WI38 (cell line): ENCODE results near the gene CPT1A.
A peak's percentile ranks its signal among the peaks of the same experiment; 100 is the strongest.

Source experiments
- H3K4me3 ChIP-seq: 2 replicates; pipeline ENCODE4 v1.5.1; 2011; ENCODE audit warnings: low read depth, mild to moderate bottlenecking, control low read depth, low read length
- TF ChIP-seq, protein P1 (sequence below): IDR thresholded peaks from 2 replicates; pipeline ENCODE4 v1.5.1; 2012; ENCODE audit warnings: low read depth, mild to moderate bottlenecking, control low read depth, low read length

Gene CPT1A

GRCh38 chr11:68848429-68848828 is 6.7 kb upstream of the CPT1A start:
- no peak overlapping the region for H3K4me3 ChIP-seq
- TF ChIP-seq, protein P1, sequence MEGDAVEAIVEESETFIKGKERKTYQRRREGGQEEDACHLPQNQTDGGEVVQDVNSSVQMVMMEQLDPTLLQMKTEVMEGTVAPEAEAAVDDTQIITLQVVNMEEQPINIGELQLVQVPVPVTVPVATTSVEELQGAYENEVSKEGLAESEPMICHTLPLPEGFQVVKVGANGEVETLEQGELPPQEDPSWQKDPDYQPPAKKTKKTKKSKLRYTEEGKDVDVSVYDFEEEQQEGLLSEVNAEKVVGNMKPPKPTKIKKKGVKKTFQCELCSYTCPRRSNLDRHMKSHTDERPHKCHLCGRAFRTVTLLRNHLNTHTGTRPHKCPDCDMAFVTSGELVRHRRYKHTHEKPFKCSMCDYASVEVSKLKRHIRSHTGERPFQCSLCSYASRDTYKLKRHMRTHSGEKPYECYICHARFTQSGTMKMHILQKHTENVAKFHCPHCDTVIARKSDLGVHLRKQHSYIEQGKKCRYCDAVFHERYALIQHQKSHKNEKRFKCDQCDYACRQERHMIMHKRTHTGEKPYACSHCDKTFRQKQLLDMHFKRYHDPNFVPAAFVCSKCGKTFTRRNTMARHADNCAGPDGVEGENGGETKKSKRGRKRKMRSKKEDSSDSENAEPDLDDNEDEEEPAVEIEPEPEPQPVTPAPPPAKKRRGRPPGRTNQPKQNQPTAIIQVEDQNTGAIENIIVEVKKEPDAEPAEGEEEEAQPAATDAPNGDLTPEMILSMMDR = no peak

- TF ChIP-seq, protein P1 = no peak
- no peak overlapping the region for H3K4me3 ChIP-seq
These were observed 5.7 kb upstream of the CPT1A start for GRCh38 chr11:68847395-68847794.

DNA sequence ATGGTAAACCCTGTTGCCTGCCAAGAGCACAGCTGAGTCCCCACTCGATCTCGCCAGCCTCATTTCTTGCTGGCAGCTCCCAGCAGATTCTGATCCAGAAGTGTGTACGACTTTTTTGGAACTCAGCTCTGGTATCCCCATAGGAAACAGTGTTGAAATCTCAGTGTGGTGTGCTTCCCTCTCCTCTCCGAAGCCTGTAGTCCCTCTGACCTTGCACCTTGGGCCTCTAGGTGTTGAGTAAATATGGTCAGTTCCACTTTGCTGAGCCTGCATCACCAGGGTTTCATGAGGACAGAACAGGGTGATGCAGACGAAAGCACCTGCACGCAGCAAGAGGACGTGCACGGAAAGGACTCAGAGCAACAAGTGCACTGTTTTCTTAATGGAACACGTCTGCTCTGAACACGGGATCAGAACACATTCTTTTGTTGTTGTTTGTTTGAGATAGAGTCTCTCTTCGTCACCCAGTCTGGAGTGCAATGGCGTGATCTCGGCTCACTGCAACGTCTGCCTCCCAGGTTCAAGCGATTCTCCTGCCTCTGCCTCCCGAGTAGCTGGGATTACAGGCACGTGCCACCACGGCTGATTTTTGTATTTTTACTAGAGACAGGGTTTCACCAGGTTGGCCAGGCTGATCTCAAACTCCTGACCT is 3.8 kb upstream of the CPT1A start:
- TF ChIP-seq, protein P1 = no peak
- no peak overlapping the region for H3K4me3 ChIP-seq

DNA sequence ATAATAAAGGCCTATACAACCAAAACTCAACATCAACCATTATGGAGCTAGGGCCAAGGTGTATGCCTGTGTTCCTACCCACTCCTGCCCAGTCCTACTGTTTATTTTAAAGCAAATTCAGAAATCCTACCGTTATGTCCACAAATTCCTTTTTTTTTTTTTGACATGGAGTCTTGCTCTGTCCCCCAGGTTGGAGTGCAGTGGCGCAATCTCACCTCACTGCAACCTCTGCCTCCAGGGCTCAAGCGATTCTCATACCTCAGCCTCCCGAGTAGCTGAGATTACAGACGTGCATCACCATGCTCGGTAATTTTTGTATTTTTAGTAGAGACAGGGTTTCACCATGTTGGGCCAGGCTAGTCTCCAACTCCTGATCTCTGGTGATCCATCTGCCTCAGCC is 3.1 kb upstream of the CPT1A start:
- TF ChIP-seq, protein P1 = no peak
- no peak overlapping the region for H3K4me3 ChIP-seq

GRCh38 chr11:68844376-68844775 is 2.7 kb upstream of the CPT1A start:
- TF ChIP-seq, protein P1 = no peak
- H3K4me3 ChIP-seq = no peak overlapping the region

DNA sequence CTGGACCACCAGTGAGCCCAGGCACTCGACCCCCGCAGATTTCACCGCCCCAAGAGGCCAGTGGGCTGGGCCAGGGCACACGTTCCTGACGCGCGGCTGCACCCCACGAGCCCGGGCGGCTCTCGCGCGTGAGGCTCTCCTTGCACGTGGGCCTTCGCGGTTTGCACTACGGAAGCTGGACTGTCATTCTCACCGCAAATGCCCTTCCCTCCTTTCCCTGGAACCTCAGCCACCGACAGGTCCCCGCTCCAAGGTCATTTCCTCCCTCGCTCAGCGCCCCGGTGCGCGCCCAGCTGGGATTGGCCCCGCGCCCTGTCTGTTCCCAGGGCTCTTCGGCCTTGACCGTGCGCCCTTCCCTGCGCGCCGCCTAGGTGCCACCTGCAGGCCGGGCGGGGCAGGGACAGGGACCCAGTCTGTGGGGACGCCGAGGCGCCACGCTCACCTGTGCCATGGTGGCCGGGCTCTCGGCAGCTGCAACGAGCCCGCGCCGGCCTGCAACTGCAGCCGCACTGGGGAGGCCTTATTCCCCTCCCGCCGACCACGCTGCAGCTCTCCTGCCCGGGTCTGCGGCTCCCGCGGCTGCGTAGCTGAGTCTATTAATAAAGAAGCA is 2.1 kb upstream of the CPT1A start:
- no peak overlapping the region for H3K4me3 ChIP-seq

GRCh38 chr11:68843052-68843561 is 1.4 kb upstream of the CPT1A start:
- peak overlapping the region; percentile 30 for H3K4me3 ChIP-seq
- TF ChIP-seq, protein P1 = no peak

More for the DNA sequence above, 2.1 kb upstream of the CPT1A start:
- TF ChIP-seq, protein P1 = no peak
